ENCODE data around the gene TBL1XR1.

DNA sequence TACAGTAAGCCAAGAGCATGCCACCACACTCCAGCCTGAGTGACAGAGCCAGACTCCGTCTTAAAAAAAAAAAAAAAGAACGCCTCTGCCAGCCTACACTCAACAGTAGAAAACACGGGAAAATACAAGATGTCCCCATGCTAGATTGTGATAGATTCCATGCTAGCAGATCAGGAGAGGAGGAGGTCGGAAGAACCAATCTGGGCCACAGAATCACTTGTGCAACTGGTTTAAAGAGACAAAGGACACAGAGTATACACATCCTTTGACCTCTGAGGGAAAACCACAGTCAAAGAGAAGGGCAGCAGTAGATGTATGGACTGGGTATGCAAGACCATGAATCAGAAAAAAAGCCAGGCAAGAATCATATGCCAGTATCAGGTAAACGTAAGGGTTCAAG, 15.9 kb downstream of the TBL1XR1 start:
- TF ChIP-seq, protein P1, sequence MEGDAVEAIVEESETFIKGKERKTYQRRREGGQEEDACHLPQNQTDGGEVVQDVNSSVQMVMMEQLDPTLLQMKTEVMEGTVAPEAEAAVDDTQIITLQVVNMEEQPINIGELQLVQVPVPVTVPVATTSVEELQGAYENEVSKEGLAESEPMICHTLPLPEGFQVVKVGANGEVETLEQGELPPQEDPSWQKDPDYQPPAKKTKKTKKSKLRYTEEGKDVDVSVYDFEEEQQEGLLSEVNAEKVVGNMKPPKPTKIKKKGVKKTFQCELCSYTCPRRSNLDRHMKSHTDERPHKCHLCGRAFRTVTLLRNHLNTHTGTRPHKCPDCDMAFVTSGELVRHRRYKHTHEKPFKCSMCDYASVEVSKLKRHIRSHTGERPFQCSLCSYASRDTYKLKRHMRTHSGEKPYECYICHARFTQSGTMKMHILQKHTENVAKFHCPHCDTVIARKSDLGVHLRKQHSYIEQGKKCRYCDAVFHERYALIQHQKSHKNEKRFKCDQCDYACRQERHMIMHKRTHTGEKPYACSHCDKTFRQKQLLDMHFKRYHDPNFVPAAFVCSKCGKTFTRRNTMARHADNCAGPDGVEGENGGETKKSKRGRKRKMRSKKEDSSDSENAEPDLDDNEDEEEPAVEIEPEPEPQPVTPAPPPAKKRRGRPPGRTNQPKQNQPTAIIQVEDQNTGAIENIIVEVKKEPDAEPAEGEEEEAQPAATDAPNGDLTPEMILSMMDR (IDR thresholded peaks at IDR 0.05) = no peak
- no peak for TF ChIP-seq POLR2A (IDR thresholded peaks at IDR 0.05)
- TF ChIP-seq POLR2AphosphoS5 (IDR thresholded peaks at IDR 0.05) = no peak
